MCF 10A (cell line): ENCODE measurements around the gene LIN28B. TPM values are rescaled to one million over a fixed set of nuclear protein-coding genes. Genes with fewer than 3 reads are reported as not detected.

Source experiments
- BruUV-seq: library from RNA; stranded (reverse); fragments of 400-500 nt; replicated peaks from 2 replicates; lab custom pipeline; 2021; lab: Mats Ljungman, UMichigan
- CTCF ChIA-PET: fragments of 300-600 bp; sonication (Branson Sonifier 250); formaldehyde crosslinking; extraction: SDS; loops from one replicate; lab custom pipeline; 2021; ENCODE audit warnings: antibody characterized with exemption, inconsistent platforms; lab: Yijun Ruan, JAX
- POLR2A ChIA-PET: fragments of 300-600, 350-650 bp; sonication (Branson Sonifier 250); formaldehyde crosslinking; extraction: SDS; loops from one replicate; lab custom pipeline; 2020; ENCODE audit warnings: antibody characterized with exemption, inconsistent platforms; lab: Yijun Ruan, JAX
- DNase-seq: peaks from one replicate; pipeline ENCODE4 v3.0.0-alpha.2; 2018; ENCODE audit not compliant: unreplicated experiment
- H3K27ac Mint-ChIP-seq: one replicate; pipeline ENCODE4 v1.8.0; 2022; ENCODE audit warnings: mild to moderate bottlenecking, low read depth, mixed read lengths; ENCODE audit not compliant: unreplicated experiment
- H3K27me3 Mint-ChIP-seq: one replicate; pipeline ENCODE4 v1.8.0; 2022; ENCODE audit warnings: mixed read lengths; ENCODE audit not compliant: insufficient read depth, unreplicated experiment
- H3K36me3 Mint-ChIP-seq: one replicate; pipeline ENCODE4 v1.8.0; 2022; ENCODE audit warnings: mild to moderate bottlenecking, moderate library complexity, mixed read lengths; ENCODE audit not compliant: insufficient read depth, unreplicated experiment
- H3K4me1 Mint-ChIP-seq: one replicate; pipeline ENCODE4 v1.8.0; 2022; ENCODE audit warnings: mixed read lengths; ENCODE audit not compliant: insufficient read depth, unreplicated experiment
- H3K4me3 Mint-ChIP-seq: one replicate; pipeline ENCODE4 v1.8.0; 2022; ENCODE audit warnings: mild to moderate bottlenecking, moderate library complexity, mixed read lengths; ENCODE audit not compliant: unreplicated experiment
- H3K9me3 Mint-ChIP-seq: one replicate; pipeline ENCODE4 v1.8.0; 2022; ENCODE audit warnings: mixed read lengths; ENCODE audit not compliant: unreplicated experiment
- intact Hi-C: fragments of 100-400 bp; cut with micrococcal nuclease; formaldehyde crosslinking; loops from 2 replicates; pipeline ENCODE4 v1.14.1; 2022
- total RNA-seq: library from RNA; stranded (reverse); gene quantifications from 2 replicates; pipeline ENCODE4 v1.2.3, GENCODE V29; 2022
- TF ChIP-seq, protein P1 (sequence below): fragments of 200-600 bp; IDR thresholded peaks from one replicate; pipeline ENCODE4 v1.8.0; 2022; ENCODE audit warnings: antibody characterized with exemption, mild to moderate bottlenecking; ENCODE audit not compliant: unreplicated experiment

LIN28B gene
- total RNA-seq, 1 experiment from 2014 or later, result not detected

DNA sequence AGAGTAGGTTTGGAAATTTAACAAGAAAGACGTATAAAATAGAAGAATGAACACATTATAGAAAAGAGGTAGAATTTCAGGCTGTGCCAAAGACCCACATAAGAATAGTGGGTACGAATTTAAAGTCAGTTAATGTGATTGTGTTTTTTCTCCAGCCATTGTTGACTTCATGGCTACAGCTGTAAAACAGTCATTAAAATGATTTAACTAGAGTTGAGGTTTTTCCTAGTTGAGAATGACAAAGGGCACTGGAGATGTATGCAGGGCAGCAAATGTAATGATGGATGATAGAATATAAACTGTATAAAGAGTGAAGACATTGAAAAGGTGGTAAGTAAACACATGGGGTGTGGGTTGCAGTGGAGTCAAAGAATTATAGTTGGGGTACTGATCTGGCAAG is 72.7 kb downstream of the LIN28B start:
- no TSS peak for BruUV-seq
- intact Hi-C loops, result no loop called here
- no peak for DNase-seq
- H3K9me3 Mint-ChIP-seq, result no peaks in the 10 kb centered on the region
- peaks cover 36% of the 10 kb centered on the region for H3K27me3 Mint-ChIP-seq
- TF ChIP-seq, protein P1, sequence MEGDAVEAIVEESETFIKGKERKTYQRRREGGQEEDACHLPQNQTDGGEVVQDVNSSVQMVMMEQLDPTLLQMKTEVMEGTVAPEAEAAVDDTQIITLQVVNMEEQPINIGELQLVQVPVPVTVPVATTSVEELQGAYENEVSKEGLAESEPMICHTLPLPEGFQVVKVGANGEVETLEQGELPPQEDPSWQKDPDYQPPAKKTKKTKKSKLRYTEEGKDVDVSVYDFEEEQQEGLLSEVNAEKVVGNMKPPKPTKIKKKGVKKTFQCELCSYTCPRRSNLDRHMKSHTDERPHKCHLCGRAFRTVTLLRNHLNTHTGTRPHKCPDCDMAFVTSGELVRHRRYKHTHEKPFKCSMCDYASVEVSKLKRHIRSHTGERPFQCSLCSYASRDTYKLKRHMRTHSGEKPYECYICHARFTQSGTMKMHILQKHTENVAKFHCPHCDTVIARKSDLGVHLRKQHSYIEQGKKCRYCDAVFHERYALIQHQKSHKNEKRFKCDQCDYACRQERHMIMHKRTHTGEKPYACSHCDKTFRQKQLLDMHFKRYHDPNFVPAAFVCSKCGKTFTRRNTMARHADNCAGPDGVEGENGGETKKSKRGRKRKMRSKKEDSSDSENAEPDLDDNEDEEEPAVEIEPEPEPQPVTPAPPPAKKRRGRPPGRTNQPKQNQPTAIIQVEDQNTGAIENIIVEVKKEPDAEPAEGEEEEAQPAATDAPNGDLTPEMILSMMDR, result no peak
- POLR2A ChIA-PET, result interaction anchor here (0.6 kb wide), 2 partner anchors 19 to 386 kb away, joined by 3 read pairs; no protein-coding TSS in a partner anchor
- no peak overlapping the region for H3K27ac Mint-ChIP-seq
- H3K4me1 Mint-ChIP-seq, result no peaks in the 10 kb centered on the region
- no peak overlapping the region for H3K4me3 Mint-ChIP-seq
- CTCF ChIA-PET, result interaction anchor here (1.2 kb wide), 1 partner anchor 33 kb away, joined by 3 read pairs; no protein-coding TSS in a partner anchor
- no peaks in the 10 kb centered on the region for H3K36me3 Mint-ChIP-seq

DNA sequence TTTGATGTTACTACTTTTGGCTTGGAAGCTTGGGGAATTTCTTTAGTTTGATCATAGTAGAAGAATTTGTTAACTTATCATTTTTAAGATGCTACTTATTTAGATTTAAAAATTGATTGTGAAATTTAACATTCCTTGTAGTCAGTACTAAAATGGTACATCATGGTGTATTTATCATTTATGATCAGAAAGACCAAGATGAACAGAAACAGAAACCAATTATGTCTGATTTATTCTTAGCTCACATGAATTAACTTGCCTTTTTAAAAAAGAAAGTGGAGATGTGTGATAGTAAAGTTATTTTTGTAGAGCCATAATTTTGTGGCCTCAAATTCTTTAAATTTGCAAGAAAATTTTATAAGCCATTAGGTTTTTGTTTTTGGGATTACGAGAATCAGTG is 77.6 kb downstream of the LIN28B start:
- no TSS peak for BruUV-seq
- peaks cover 67% of the 10 kb centered on the region for H3K27me3 Mint-ChIP-seq
- TF ChIP-seq, protein P1, result no peak
- no peaks in the 10 kb centered on the region for H3K36me3 Mint-ChIP-seq
- no peak overlapping the region for H3K27ac Mint-ChIP-seq
- CTCF ChIA-PET, result interaction anchor here (0.7 kb wide), 1 partner anchor 60 kb away, joined by 4 read pairs; no protein-coding TSS in a partner anchor
- no peak for DNase-seq
- POLR2A ChIA-PET, result interaction anchor here (1.1 kb wide), 1 partner anchor 15 kb away, joined by 4 read pairs; no protein-coding TSS in a partner anchor
- no peaks in the 10 kb centered on the region for H3K4me1 Mint-ChIP-seq
- H3K9me3 Mint-ChIP-seq, result no peaks in the 10 kb centered on the region
- intact Hi-C loops, result no loop called here
- H3K4me3 Mint-ChIP-seq, result no peak overlapping the region

DNA sequence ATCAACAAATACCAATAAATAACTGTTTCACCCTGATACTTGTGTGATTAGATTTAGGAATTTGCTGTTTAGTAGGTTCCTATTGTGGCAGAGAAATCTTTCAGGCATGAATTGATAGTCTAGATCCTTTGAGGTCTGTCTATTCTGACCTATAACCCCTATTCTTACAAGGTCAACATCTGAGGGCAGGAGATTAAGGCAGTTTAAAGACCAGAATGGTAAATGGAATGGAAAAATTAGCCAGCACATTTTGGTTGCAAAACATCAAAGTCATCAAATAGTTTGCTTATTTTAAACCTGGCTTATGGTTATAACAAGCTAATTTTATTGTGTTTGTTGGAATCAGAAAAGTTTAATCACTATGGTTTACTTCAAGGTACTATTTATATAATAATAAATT is 78.4 kb downstream of the LIN28B start:
- H3K9me3 Mint-ChIP-seq, result no peaks in the 10 kb centered on the region

DNA sequence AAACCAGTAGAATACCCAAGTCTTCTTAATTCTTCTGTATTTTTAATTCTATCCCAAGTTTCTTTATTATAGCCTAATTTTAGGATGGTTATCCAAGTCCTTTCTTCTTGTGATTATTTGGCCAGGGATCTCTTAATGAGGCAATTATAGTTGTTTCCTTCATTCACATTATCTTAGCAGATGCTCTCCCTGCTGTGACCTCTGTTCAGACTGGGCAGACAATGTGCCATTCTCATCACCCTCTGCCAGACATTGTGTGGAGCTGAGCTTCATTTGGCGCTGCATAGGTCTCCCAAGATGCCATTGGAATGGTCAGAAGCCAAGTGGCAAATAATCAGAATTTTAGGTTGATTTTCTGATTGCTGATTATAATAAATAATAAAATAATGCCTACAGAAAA is 79.4 kb downstream of the LIN28B start:
- no peaks in the 10 kb centered on the region for H3K9me3 Mint-ChIP-seq

More for the DNA sequence above, 78.4 kb downstream of the LIN28B start:
- Mint-ChIP-seq H3K27ac (no peak overlapping the region), H3K4me1 (no peaks in the 10 kb centered on the region), H3K27me3 (peaks cover 73% of the 10 kb centered on the region), H3K36me3 (no peaks in the 10 kb centered on the region), H3K4me3 (no peak overlapping the region)
- DNase-seq, result no peak
- intact Hi-C loops, result no loop called here
- POLR2A ChIA-PET, result interaction anchor here (0.6 kb wide), 1 partner anchor 38 kb away, joined by 3 read pairs; no protein-coding TSS in a partner anchor
- TF ChIP-seq, protein P1, result no peak
- no TSS peak for BruUV-seq
- CTCF ChIA-PET, result interaction anchor here (0.6 to 0.7 kb wide), 2 partner anchors 31 to 61 kb away, joined by 3 to 4 read pairs; no protein-coding TSS in a partner anchor

More for the DNA sequence above, 79.4 kb downstream of the LIN28B start:
- intact Hi-C loops, result no loop called here
- no peaks in the 10 kb centered on the region for H3K36me3 Mint-ChIP-seq
- no peak for DNase-seq
- no peak overlapping the region for H3K27ac Mint-ChIP-seq
- peaks cover 75% of the 10 kb centered on the region for H3K27me3 Mint-ChIP-seq
- ChIA-PET POLR2A (no interaction called here), CTCF (interaction anchor here (0.8 kb wide), 1 partner anchor 33 kb away, joined by 3 read pairs; no protein-coding TSS in a partner anchor)
- TF ChIP-seq, protein P1, result no peak
- H3K4me1 Mint-ChIP-seq, result no peaks in the 10 kb centered on the region
- BruUV-seq, result no TSS peak
- H3K4me3 Mint-ChIP-seq, result no peak overlapping the region
